Suprapubic skin (tissue), 4 donors: Measurements from ENCODE around the gene COQ2. TPM values are rescaled to one million over a fixed set of nuclear protein-coding genes. Genes with fewer than 3 reads are reported as not detected.

Experiments used
- DNase-seq, 2 donors: peaks; one replicate each; pipeline ENCODE4 v3.0.0-alpha.2; 2019; ENCODE audit warnings: low spot score in 2 of 2
- H3K27ac ChIP-seq: fragments of 200-600 bp; sonication (generic); one replicate; pipeline ENCODE4 v1.5.1; 2019
- H3K27me3 ChIP-seq: fragments of 200-600 bp; sonication (generic); one replicate; pipeline ENCODE4 v1.5.1; 2019
- H3K36me3 ChIP-seq: fragments of 200-600 bp; sonication (generic); one replicate; pipeline ENCODE4 v1.5.1; 2019
- H3K4me1 ChIP-seq: fragments of 200-600 bp; sonication (generic); one replicate; pipeline ENCODE4 v1.5.1; 2019
- H3K4me3 ChIP-seq: fragments of 200-600 bp; sonication (generic); one replicate; pipeline ENCODE4 v1.5.1; 2019; ENCODE audit warnings: mild to moderate bottlenecking
- H3K9me3 ChIP-seq: fragments of 200-600 bp; sonication (generic); one replicate; pipeline ENCODE4 v1.5.1; 2019
- EP300 ChIP-seq: sonication (generic); formaldehyde crosslinking; IDR thresholded peaks from one replicate; pipeline ENCODE4 v1.6.1; 2017; ENCODE audit warnings: antibody characterized with exemption
- POLR2A ChIP-seq, 2 donors: fragments of 450-650 bp; IDR thresholded peaks; one replicate each; pipeline ENCODE4 v1.6.1; 2017; ENCODE audit warnings: antibody characterized with exemption in 2 of 2, mild to moderate bottlenecking in 2 of 2, moderate library complexity in 2 of 2
- POLR2AphosphoS5 ChIP-seq, 3 donors: sonication (generic); formaldehyde crosslinking; IDR thresholded peaks; one replicate each; pipeline ENCODE4 v1.6.1; 2017; ENCODE audit warnings: antibody characterized with exemption in 3 of 3
- WGBS: methylation state at CpG from one replicate; pipeline ENCODE4 v1.1.5; 2018; 5-methylcytosine and 5-hydroxymethylcytosine counted together
- total RNA-seq, 4 donors: library from RNA; depleted of rRNA; stranded (reverse); fragments of >200 nt; gene quantifications; one replicate each; pipeline ENCODE4 v1.1.0, GENCODE V29; 2016
- TF ChIP-seq, protein P1 (sequence below), 2 donors: fragments of 200-600 bp in 1 of 2; fragments of 450-650 bp in 1 of 2; sonication (generic) in 1 of 2; IDR thresholded peaks; one replicate each; pipeline ENCODE4 v1.5.1; 2016 to 2019; ENCODE audit warnings: antibody characterized with exemption in 2 of 2, mild to moderate bottlenecking in 1 of 2, moderate library complexity in 1 of 2

The COQ2 gene
- total RNA-seq, 4 donors from 2014 or later: 8.0 to 17.2 (median 13.4) TPM

DNA sequence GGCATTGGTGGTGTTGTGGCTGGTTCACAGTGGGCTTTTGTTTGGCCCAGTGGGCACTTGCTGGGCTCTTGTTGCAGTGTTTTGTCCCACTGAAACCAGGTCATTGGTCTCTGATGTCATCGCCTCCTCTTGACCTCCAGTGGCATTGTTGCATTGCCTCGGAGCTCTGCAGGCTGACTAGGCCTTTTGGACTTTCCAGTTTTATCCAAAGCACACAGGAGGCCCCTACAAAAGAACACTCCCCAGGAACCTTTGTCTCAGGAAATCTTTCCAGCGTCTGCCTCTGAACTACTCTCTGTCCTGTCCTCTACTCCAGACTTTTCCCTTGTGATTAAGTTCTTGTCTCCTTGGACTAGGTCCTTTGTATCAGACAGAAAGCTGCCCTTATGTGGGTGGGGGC lies 54.8 kb downstream of the COQ2 start:
- no peak for TF ChIP-seq POLR2AphosphoS5 (IDR thresholded peaks at IDR 0.05)
- TF ChIP-seq POLR2A (IDR thresholded peaks at IDR 0.05): no peak
- TF ChIP-seq, protein P1, sequence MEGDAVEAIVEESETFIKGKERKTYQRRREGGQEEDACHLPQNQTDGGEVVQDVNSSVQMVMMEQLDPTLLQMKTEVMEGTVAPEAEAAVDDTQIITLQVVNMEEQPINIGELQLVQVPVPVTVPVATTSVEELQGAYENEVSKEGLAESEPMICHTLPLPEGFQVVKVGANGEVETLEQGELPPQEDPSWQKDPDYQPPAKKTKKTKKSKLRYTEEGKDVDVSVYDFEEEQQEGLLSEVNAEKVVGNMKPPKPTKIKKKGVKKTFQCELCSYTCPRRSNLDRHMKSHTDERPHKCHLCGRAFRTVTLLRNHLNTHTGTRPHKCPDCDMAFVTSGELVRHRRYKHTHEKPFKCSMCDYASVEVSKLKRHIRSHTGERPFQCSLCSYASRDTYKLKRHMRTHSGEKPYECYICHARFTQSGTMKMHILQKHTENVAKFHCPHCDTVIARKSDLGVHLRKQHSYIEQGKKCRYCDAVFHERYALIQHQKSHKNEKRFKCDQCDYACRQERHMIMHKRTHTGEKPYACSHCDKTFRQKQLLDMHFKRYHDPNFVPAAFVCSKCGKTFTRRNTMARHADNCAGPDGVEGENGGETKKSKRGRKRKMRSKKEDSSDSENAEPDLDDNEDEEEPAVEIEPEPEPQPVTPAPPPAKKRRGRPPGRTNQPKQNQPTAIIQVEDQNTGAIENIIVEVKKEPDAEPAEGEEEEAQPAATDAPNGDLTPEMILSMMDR (IDR thresholded peaks at IDR 0.05): no peak
- TF ChIP-seq EP300: no peak
- H3K4me1 ChIP-seq: no peaks in the 10 kb centered on the region
- H3K27me3 ChIP-seq: no peaks in the 10 kb centered on the region
- no peak overlapping the region for H3K4me3 ChIP-seq
- H3K36me3 ChIP-seq: no peaks in the 10 kb centered on the region
- DNase-seq: no peak
- 86% methylated on average over 3 of the region's 3 CpGs for WGBS
- H3K9me3 ChIP-seq: no peaks in the 10 kb centered on the region
- no peak overlapping the region for H3K27ac ChIP-seq

DNA sequence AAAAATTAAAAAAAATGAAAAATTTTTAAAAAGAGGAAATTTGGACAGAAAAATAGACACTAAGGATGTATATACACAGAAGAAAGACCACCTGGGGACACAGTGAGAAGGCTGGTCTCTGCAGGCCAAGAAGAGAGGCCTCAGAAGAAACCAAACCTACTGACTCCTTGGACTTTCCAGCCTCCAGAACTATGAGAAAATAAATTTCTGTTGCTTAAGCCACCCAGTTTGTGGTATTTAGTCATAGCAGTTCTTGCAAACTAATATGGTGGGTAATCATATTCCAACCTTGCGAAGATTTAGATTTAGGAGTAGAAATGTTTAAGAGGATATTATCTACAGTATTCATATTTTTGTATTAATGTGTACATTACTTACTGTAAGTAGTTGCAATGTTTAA lies 56.4 kb downstream of the COQ2 start:
- H3K36me3 ChIP-seq: no peaks in the 10 kb centered on the region
- H3K9me3 ChIP-seq: no peaks in the 10 kb centered on the region
- H3K27me3 ChIP-seq: no peaks in the 10 kb centered on the region
- no peak for DNase-seq
- no peak for TF ChIP-seq EP300
- no peak overlapping the region for H3K4me3 ChIP-seq
- no peaks in the 10 kb centered on the region for H3K4me1 ChIP-seq
- H3K27ac ChIP-seq: no peak overlapping the region
- WGBS: 98% methylated on average over 1 of the region's 1 CpG

DNA sequence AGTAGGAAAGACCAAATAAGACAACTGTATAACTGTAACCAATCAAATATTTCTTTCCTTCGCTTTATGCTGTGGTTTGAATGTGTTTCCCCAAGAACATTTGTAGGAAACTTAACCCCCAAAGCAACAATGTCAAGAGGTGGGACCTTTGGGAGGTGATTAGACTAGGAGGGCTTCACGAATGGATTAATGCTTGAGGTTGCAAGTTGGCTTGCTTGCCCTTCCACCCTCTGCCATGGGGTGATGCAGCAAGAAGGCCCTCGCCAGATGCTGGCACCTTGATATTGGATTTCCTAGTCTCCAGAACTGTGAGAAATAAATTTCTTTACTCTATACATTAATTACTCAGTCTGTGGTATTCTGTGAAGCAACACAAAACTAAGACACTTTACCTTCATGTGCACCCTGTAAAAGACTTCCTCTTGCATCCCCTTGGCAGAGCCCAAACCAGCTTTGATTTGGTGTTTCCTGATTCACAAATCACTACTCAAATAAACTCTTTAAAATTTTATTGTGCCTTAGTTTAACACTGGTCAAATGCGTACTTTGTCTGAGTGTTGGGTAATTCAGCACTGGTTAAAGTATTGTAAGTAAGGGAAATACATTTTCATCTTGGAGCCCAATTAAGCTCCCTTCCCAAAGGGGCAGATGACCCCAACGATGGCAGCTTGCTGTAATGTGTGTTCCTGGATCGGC lies 59.9 kb downstream of the COQ2 start:
- peaks cover 7% of the 10 kb centered on the region for H3K4me1 ChIP-seq
- H3K36me3 ChIP-seq: no peaks in the 10 kb centered on the region
- TF ChIP-seq POLR2A (IDR thresholded peaks at IDR 0.05): no peak
- TF ChIP-seq, protein P1 (IDR thresholded peaks at IDR 0.05): no peak
- no peak for TF ChIP-seq POLR2AphosphoS5 (IDR thresholded peaks at IDR 0.05)
- no peak for TF ChIP-seq EP300
- no peaks in the 10 kb centered on the region for H3K27me3 ChIP-seq
- H3K27ac ChIP-seq: no peak overlapping the region
- H3K9me3 ChIP-seq: no peaks in the 10 kb centered on the region
- WGBS: 95% methylated on average over 6 of the region's 6 CpGs
- DNase-seq: no peak
- H3K4me3 ChIP-seq: no peak overlapping the region

DNA sequence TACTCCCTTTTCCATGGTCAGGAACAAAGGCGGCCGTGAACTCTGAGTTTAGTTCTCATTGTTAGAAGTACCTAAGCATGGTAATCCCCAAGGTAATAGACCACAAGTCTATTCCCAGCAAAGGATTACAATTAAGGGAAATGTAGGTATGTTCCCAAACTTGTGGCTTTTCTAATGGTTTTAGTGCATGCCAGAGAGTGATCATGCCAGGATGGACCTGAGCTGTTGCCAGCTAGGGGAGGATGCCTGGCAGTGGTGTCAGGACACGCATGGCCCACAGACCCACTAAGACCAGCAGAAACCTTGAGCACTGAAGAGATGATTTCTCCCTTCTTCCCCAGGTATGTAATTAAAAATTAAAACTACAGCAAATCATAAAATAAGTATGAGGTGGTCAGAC lies 60.8 kb downstream of the COQ2 start:
- H3K27ac ChIP-seq: no peak overlapping the region
- WGBS: 85% methylated on average over 3 of the region's 3 CpGs
- TF ChIP-seq, protein P1 (IDR thresholded peaks at IDR 0.05): no peak
- TF ChIP-seq POLR2A (IDR thresholded peaks at IDR 0.05) (no peak), EP300 (no peak), POLR2AphosphoS5 (IDR thresholded peaks at IDR 0.05) (no peak)
- H3K4me1 ChIP-seq: peaks cover 16% of the 10 kb centered on the region
- H3K4me3 ChIP-seq: no peak overlapping the region
- H3K36me3 ChIP-seq: no peaks in the 10 kb centered on the region
- H3K27me3 ChIP-seq: no peaks in the 10 kb centered on the region
- no peaks in the 10 kb centered on the region for H3K9me3 ChIP-seq
- DNase-seq: no peak

DNA sequence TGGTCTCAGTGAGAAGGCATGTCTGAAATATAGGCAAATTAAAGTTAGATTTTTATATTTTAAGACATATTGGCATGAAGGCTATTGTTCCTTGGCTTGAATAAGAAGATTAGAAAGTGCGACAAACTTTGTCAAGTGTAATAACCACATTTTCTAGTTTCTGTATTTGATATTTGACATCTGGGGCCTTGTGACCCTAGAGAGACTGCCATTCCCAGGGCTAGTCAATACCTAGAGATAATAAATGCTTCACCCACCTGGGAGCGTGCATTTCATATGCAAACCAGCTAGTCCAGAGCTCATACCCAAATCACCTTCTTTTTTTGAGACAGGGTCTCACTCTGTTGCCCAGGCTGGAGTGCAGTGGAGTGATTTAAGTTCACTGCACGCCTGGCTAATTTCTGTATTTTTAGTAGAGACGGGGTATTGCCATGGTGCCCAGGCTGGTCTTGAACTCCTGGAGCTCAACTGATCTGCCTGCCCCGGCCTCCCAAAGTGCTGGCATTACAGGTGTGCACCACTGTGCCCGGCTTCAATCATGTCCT lies 62.6 kb downstream of the COQ2 start:
- H3K27me3 ChIP-seq: no peaks in the 10 kb centered on the region
- TF ChIP-seq, protein P1 (IDR thresholded peaks at IDR 0.05): no peak
- TF ChIP-seq POLR2A (IDR thresholded peaks at IDR 0.05) (no peak), POLR2AphosphoS5 (IDR thresholded peaks at IDR 0.05) (no peak), EP300 (no peak)
- H3K27ac ChIP-seq: no peak overlapping the region
- H3K9me3 ChIP-seq: no peaks in the 10 kb centered on the region
- DNase-seq: no peak
- H3K36me3 ChIP-seq: no peaks in the 10 kb centered on the region
- peaks cover 20% of the 10 kb centered on the region for H3K4me1 ChIP-seq
- H3K4me3 ChIP-seq: no peak overlapping the region
- WGBS: 92% methylated on average over 6 of the region's 6 CpGs
